ENCODE data around the gene ADRB1.
A peak's percentile ranks its signal among the peaks of the same experiment; 100 is the strongest.

ADRB1 gene

GRCh38 chr10:114043532-114044246 is at the start of gene ADRB1:
Gene ADRB1, plus strand, starts transcription at chr10:114043866. Its CDS starts 267 bp downstream, at chr10:114044133.
- Mint-ChIP-seq H3K36me3 (ENCODE audit: low read depth) (no peaks in the 10 kb centered on the region), H3K27me3 (peaks cover 80% of the 10 kb centered on the region), H3K4me3 (peak within 1 kb of the TSS; percentile 79), H3K4me1 (ENCODE audit: low read depth) (peaks cover 20% of the 10 kb centered on the region), H3K27ac (peak within 1 kb of the TSS; percentile 52), H3K9me3 (no peaks in the 10 kb centered on the region)

- Mint-ChIP-seq H3K9me3 (no peaks in the 10 kb centered on the region), H3K4me1 (ENCODE audit: low read depth) (peaks cover 13% of the 10 kb centered on the region), H3K27me3 (peaks cover 56% of the 10 kb centered on the region), H3K27ac (no peak overlapping the region), H3K36me3 (ENCODE audit: low read depth) (no peaks in the 10 kb centered on the region), H3K4me3 (no peak overlapping the region)
Measured at GRCh38 chr10:113995201-113995600, 48.5 kb upstream of the ADRB1 start.

DNA sequence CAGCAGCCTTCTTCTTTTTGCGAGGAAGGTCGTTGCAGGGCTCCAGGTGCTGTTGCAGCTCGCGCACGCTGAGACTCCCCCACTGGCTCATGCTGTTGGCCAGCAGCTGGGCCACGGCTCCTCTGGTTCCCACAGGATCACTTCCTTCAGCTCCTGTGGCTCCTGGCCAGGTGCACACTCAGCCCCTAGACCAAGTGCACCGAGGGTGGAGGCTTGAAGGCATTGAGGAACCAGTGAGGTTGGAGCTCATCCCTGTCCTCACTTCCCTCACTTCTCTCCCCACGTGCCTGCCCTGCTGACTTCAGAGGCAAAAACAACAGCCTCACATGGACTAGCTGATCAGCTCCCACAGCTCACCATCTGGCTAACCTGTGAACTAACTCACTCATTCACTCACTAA is 46.2 kb upstream of the ADRB1 start:
- no peaks in the 10 kb centered on the region for H3K9me3 Mint-ChIP-seq
- H3K36me3 Mint-ChIP-seq (ENCODE audit: low read depth): no peaks in the 10 kb centered on the region
- peaks cover 57% of the 10 kb centered on the region for H3K27me3 Mint-ChIP-seq
- H3K4me1 Mint-ChIP-seq (ENCODE audit: low read depth): peaks cover 6% of the 10 kb centered on the region
- H3K27ac Mint-ChIP-seq: no peak overlapping the region
- no peak overlapping the region for H3K4me3 Mint-ChIP-seq

DNA sequence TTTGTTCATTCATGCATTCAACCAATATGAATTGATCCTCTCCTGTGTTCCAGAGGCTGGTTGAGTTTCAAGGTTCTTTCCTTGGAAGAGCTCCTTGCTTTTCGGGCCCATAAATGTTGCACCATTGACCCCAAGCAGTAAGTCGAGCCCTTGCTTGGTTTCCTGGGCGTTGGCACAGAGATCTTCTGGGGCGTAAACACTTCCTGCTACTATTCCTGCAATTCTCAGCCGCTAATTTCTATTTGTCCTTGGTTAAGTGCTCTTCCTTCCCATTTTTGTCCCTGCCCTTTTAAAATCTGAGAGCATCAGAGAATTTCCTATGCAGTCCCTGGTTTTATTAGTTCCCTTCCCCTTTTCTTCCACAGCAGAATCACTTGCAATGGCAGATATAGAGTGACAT is 44.1 kb upstream of the ADRB1 start:
- Mint-ChIP-seq H3K27ac (no peak overlapping the region), H3K9me3 (no peaks in the 10 kb centered on the region), H3K4me1 (ENCODE audit: low read depth) (peaks cover 6% of the 10 kb centered on the region), H3K27me3 (peaks cover 49% of the 10 kb centered on the region), H3K4me3 (no peak overlapping the region), H3K36me3 (ENCODE audit: low read depth) (no peaks in the 10 kb centered on the region)

DNA sequence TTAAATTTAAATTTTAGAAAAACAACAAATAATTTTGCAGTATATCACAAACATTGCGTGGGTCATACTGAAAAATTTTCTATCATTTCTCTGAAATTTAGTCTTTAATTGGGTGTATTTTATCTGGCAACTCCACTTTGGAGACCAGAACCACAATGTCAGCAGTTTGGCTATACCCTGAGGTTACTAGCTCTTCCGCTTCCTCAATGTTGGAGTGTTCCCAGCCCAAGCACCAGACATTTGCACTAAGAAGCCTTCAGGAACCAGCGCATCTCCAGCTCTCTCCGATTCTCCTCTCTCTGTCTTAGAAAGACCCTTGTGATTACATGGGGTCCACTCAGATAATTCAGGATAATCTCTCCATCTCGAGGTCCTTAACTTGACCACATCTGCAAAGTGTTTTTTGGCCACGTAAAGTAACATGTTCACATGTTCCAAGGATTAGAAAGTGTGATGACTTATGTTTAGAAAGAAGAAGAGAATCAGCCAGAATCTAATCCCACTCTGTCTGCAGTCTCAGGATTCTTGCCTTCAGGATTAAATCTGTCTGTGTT is 43.1 kb upstream of the ADRB1 start:
- Mint-ChIP-seq H3K36me3 (ENCODE audit: low read depth) (no peaks in the 10 kb centered on the region), H3K9me3 (no peaks in the 10 kb centered on the region), H3K4me3 (no peak overlapping the region), H3K27ac (no peak overlapping the region), H3K27me3 (peaks cover 50% of the 10 kb centered on the region), H3K4me1 (ENCODE audit: low read depth) (peaks cover 6% of the 10 kb centered on the region)

DNA sequence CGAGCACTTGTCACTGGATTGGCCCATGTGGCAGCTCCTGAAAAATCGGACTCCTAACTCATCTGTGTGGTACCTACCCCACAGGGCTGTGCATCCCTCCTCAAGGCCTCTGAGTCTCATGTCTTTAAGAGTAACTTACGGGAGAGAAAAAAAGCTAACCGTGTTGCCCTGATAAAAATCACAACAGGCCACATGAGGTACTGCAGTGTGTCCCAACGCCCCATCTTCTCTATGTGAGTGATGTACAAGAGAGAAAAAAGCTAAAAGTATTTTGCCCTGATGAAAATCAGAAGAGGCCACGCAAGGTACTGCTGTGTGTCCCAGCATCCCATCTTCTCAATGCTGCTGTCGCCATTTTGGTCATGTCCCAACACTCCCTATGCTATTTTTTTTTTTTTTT is 41.2 kb upstream of the ADRB1 start:
- peaks cover 34% of the 10 kb centered on the region for H3K27me3 Mint-ChIP-seq
- H3K4me1 Mint-ChIP-seq (ENCODE audit: low read depth): peaks cover 6% of the 10 kb centered on the region
- H3K4me3 Mint-ChIP-seq: no peak overlapping the region
- no peaks in the 10 kb centered on the region for H3K9me3 Mint-ChIP-seq
- H3K27ac Mint-ChIP-seq: no peak overlapping the region
- no peaks in the 10 kb centered on the region for H3K36me3 Mint-ChIP-seq (ENCODE audit: low read depth)

DNA sequence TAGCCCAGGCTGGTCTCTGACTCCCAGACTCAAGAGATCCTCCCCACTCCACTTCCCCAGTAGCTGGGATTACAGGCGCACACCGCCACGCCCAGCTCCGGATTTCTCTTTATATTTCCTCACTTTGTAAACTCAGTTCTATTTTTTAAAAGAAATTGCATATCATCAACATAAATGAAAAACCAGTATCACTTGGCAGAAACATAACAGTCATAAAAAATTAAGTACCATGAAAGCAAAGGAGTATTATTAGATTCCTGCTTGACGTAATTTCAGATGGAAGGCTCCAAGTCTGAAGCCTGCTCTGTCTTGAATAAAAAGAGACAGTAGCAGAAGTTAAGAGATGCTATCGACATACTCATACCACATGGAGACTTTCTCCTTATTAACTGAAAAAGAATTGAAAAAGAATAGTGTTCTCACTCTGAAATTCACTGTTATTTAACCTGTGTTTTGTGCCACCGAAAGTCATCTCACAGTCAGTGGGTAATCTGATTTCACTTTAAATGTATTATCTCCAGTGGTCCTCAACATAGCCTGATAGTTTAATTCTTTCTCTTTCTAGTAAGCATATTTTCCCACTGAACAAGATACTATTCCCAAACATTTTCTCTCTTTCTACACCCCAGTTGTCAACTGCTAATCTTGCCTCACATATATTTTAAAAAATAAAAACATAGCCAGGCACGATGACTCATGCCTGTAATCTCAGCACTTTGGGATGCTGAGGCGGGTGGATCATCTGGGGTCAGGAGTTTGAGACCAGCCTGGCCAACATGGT is 40.3 kb upstream of the ADRB1 start:
- Mint-ChIP-seq H3K9me3 (no peaks in the 10 kb centered on the region), H3K36me3 (ENCODE audit: low read depth) (no peaks in the 10 kb centered on the region), H3K4me1 (ENCODE audit: low read depth) (peaks cover 6% of the 10 kb centered on the region), H3K4me3 (no peak overlapping the region), H3K27me3 (peaks cover 34% of the 10 kb centered on the region), H3K27ac (no peak overlapping the region)

- Mint-ChIP-seq H3K4me1 (ENCODE audit: low read depth) (no peaks in the 10 kb centered on the region), H3K27me3 (peaks cover 10% of the 10 kb centered on the region), H3K27ac (no peak overlapping the region), H3K9me3 (no peaks in the 10 kb centered on the region), H3K4me3 (no peak overlapping the region), H3K36me3 (ENCODE audit: low read depth) (no peaks in the 10 kb centered on the region)
Measured at GRCh38 chr10:114009281-114009996, 34.2 kb upstream of the ADRB1 start.

DNA sequence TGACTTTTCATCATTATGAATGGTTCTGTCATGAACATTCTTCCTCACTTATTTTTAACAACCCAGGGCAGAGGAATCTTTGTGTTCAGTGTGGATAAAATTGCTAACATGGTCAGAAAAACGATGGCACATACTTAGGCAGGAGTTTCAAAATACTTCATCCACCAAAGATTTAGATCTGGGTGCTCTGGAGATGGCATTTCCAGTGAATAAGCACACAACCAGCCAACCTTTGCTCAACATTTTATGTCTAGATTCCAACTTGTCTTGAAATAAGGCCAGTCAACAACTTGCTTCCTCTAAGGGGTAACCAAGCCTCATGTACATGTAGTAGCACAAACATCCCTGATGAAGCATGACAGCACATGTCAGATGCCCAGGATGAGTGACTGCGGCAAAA is 33.4 kb upstream of the ADRB1 start:
- no peaks in the 10 kb centered on the region for H3K36me3 Mint-ChIP-seq (ENCODE audit: low read depth)
- no peaks in the 10 kb centered on the region for H3K4me1 Mint-ChIP-seq (ENCODE audit: low read depth)
- H3K27ac Mint-ChIP-seq: no peak overlapping the region
- no peak overlapping the region for H3K4me3 Mint-ChIP-seq
- peaks cover 4% of the 10 kb centered on the region for H3K27me3 Mint-ChIP-seq
- H3K9me3 Mint-ChIP-seq: no peaks in the 10 kb centered on the region

GRCh38 chr10:114012650-114013049 is 31.0 kb upstream of the ADRB1 start:
- H3K4me1 Mint-ChIP-seq (ENCODE audit: low read depth): no peaks in the 10 kb centered on the region
- peaks cover 10% of the 10 kb centered on the region for H3K27me3 Mint-ChIP-seq
- peaks cover 5% of the 10 kb centered on the region for H3K9me3 Mint-ChIP-seq
- no peak overlapping the region for H3K4me3 Mint-ChIP-seq
- no peak overlapping the region for H3K27ac Mint-ChIP-seq
- no peaks in the 10 kb centered on the region for H3K36me3 Mint-ChIP-seq (ENCODE audit: low read depth)

DNA sequence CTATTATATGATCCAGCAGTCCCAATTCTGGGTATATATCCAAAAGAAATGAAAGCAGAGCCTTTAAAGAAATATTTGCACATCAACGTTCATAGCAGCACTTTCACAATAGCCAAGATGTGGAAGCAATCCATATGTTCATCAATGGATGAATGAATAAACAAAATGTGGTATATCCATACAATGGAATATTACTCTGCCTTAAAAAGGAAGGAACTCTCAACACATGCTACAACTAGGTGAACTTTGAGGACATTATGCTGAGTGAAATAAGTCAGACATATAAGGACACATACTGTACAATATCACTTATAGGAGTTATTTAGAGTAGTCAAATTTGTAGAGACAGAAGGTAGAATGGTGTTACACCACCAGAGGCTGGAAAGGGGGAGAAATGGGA is 28.0 kb upstream of the ADRB1 start:
- Mint-ChIP-seq H3K36me3 (ENCODE audit: low read depth) (no peaks in the 10 kb centered on the region), H3K9me3 (peaks cover 5% of the 10 kb centered on the region), H3K4me1 (ENCODE audit: low read depth) (no peaks in the 10 kb centered on the region), H3K27ac (no peak overlapping the region), H3K4me3 (no peak overlapping the region), H3K27me3 (peaks cover 10% of the 10 kb centered on the region)

GRCh38 chr10:114017271-114017670 is 26.4 kb upstream of the ADRB1 start:
- H3K9me3 Mint-ChIP-seq: peaks cover 5% of the 10 kb centered on the region
- no peak overlapping the region for H3K4me3 Mint-ChIP-seq
- no peaks in the 10 kb centered on the region for H3K4me1 Mint-ChIP-seq (ENCODE audit: low read depth)
- no peaks in the 10 kb centered on the region for H3K36me3 Mint-ChIP-seq (ENCODE audit: low read depth)
- H3K27me3 Mint-ChIP-seq: peaks cover 14% of the 10 kb centered on the region
- no peak overlapping the region for H3K27ac Mint-ChIP-seq

GRCh38 chr10:114017873-114018272 is 25.8 kb upstream of the ADRB1 start:
- Mint-ChIP-seq H3K4me1 (ENCODE audit: low read depth) (no peaks in the 10 kb centered on the region), H3K36me3 (ENCODE audit: low read depth) (no peaks in the 10 kb centered on the region), H3K9me3 (peaks cover 5% of the 10 kb centered on the region), H3K27me3 (peaks cover 15% of the 10 kb centered on the region), H3K4me3 (no peak overlapping the region), H3K27ac (no peak overlapping the region)

- Mint-ChIP-seq H3K36me3 (ENCODE audit: low read depth) (no peaks in the 10 kb centered on the region), H3K27me3 (peaks cover 17% of the 10 kb centered on the region), H3K4me3 (no peak overlapping the region), H3K9me3 (peaks cover 5% of the 10 kb centered on the region), H3K27ac (no peak overlapping the region), H3K4me1 (ENCODE audit: low read depth) (peaks cover 5% of the 10 kb centered on the region)
Measured at GRCh38 chr10:114019226-114019625, 24.4 kb upstream of the ADRB1 start.

DNA sequence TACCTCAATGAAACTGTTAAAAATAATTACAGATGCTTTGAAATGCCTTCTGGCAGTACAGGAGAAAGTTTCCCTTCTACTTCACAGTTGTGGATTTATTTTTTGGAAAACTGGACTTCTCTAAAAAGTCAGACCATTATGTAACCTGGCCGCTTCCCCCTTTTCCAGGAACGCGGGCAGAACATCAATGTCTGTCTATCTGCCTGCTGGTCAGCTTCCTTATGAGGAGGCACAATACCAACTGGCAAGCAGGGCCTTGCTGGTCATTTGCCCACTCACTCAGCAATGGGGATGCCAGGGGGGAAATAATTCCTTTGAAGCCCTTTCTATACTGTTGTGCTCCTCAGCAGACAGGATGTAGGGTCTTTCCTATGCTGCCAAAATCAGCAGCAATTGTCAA is 22.5 kb upstream of the ADRB1 start:
- H3K27ac Mint-ChIP-seq: no peak overlapping the region
- peaks cover 23% of the 10 kb centered on the region for H3K4me1 Mint-ChIP-seq (ENCODE audit: low read depth)
- H3K36me3 Mint-ChIP-seq (ENCODE audit: low read depth): peaks cover 5% of the 10 kb centered on the region
- peaks cover 12% of the 10 kb centered on the region for H3K27me3 Mint-ChIP-seq
- no peaks in the 10 kb centered on the region for H3K9me3 Mint-ChIP-seq
- H3K4me3 Mint-ChIP-seq: no peak overlapping the region

Data from stimulated activated naive CD8-positive, alpha-beta T cell treated with anti-CD3 and anti-CD28 coated beads, Interleukin-15, Interleukin-2, amounts not matched to agents 100 ng/mL and 50 ng/mL, for 24 hours (primary cell).